BE2C (cell line): ENCODE measurements around the gene HRH4.

Experiments
- DNase-seq: peaks from one replicate; pipeline ENCODE4 v3.0.0-alpha.2; 2020
- H3K27me3 ChIP-seq: fragments of 250-450 bp; sonication (Bioruptor Pico); 2 replicates; pipeline ENCODE4 v1.5.1; 2020; ENCODE audit warnings: mild to moderate bottlenecking
- H3K36me3 ChIP-seq: fragments of 250-450 bp; sonication (Bioruptor Pico); 2 replicates; pipeline ENCODE4 v1.5.1; 2020; ENCODE audit warnings: mild to moderate bottlenecking
- H3K4me1 ChIP-seq: fragments of 250-450 bp; sonication (Bioruptor Pico); 2 replicates; pipeline ENCODE4 v1.5.1; 2020
- H3K4me3 ChIP-seq: 2 replicates; pipeline ENCODE4 v1.5.1; 2011; ENCODE audit warnings: low read depth, low read length
- H3K9me3 ChIP-seq: fragments of 250-450 bp; sonication (Bioruptor Pico); 2 replicates; pipeline ENCODE4 v1.5.1; 2020
- TF ChIP-seq, protein P1 (sequence below): IDR thresholded peaks from 2 replicates; pipeline ENCODE4 v1.5.1; 2012; ENCODE audit warnings: mild to moderate bottlenecking, low read depth, low read length

Gene HRH4

DNA sequence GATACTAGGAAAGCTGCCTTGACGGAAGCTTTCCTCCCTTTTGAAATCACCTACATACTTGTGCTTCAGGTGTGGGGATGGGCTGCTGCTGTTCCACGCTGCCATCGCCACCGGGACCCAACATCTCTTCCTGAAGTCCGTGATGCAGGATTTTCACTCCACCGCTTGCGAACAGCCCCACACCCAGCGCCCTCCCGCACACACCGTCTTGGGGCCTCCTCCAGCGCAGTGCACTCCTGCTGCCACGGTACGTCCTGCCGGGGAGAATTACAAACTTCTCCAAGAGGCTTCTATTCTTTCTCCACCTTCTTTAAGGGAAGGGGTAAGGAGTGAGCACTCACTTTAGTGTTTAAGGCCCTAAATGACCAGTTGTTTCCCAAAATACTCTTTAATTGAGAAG lies 58.2 kb downstream of the HRH4 start:
- TF ChIP-seq, protein P1, sequence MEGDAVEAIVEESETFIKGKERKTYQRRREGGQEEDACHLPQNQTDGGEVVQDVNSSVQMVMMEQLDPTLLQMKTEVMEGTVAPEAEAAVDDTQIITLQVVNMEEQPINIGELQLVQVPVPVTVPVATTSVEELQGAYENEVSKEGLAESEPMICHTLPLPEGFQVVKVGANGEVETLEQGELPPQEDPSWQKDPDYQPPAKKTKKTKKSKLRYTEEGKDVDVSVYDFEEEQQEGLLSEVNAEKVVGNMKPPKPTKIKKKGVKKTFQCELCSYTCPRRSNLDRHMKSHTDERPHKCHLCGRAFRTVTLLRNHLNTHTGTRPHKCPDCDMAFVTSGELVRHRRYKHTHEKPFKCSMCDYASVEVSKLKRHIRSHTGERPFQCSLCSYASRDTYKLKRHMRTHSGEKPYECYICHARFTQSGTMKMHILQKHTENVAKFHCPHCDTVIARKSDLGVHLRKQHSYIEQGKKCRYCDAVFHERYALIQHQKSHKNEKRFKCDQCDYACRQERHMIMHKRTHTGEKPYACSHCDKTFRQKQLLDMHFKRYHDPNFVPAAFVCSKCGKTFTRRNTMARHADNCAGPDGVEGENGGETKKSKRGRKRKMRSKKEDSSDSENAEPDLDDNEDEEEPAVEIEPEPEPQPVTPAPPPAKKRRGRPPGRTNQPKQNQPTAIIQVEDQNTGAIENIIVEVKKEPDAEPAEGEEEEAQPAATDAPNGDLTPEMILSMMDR, result no peak
- Histone ChIP-seq H3K9me3 (no peaks in the 10 kb centered on the region), H3K27me3 (no peaks in the 10 kb centered on the region), H3K4me1 (no peaks in the 10 kb centered on the region), H3K4me3 (no peak overlapping the region), H3K36me3 (no peaks in the 10 kb centered on the region)
- no peak for DNase-seq
